K562 (cell line): Measurements from ENCODE around the gene TUBG2. TPM values are rescaled to one million over a fixed set of nuclear protein-coding genes. Genes with fewer than 3 reads are reported as not detected.

Experiments
- ATAC-seq: fragments of 200-7000 bp; cut with Tn5 transposase; 3 replicates; pipeline ENCODE4 v1.9.1; 2020; ENCODE audit warnings: moderate library complexity
- BruUV-seq: library from RNA; stranded (reverse); fragments of 400-500 nt; replicated peaks from 2 replicates; lab custom pipeline; 2021; lab: Mats Ljungman, UMichigan
- CTCF ChIA-PET: fragments of 300-600 bp; formaldehyde crosslinking; extraction: SDS; loops from one replicate; lab custom pipeline; 2021; ENCODE audit warnings: low intra/inter-chr PET ratio; lab: Yijun Ruan, JAX
- POLR2A ChIA-PET: fragments of 300-600, 350-650 bp; sonication (Branson Sonifier 250); formaldehyde crosslinking; extraction: SDS; loops from one replicate; lab custom pipeline; 2021; ENCODE audit warnings: antibody characterized with exemption, inconsistent platforms; lab: Yijun Ruan, JAX
- DNase-seq, 4 experiments: peaks; one replicate each; pipeline versions ENCODE4 v3.0.0 to v3.0.0-alpha.2; 2011 to 2018; ENCODE audit warnings: low spot score in 3 of 4, mixed read lengths in 3 of 4; ENCODE audit errors: extremely low read depth in 1 of 4
- FAIRE-seq: peaks from 2 replicates; lab custom pipeline; 2011; peaks lifted over from hg19 to GRCh38; lab: Jason Lieb, UNC
- H2AFZ ChIP-seq: 2 replicates; pipeline ENCODE4 v1.6.0; 2011; ENCODE audit warnings: low read depth, low read length, control low read depth, inconsistent platforms
- H3K27ac ChIP-seq: fragments of 200-600 bp; 3 replicates; pipeline ENCODE4 v1.8.0; 2011; ENCODE audit warnings: low read depth, mild to moderate bottlenecking, control low read depth, inconsistent platforms, low read length, moderate library complexity, mixed read lengths; ENCODE audit errors: extremely low read depth
- H3K27me3 ChIP-seq, 2 experiments: fragments of 300-600 bp in 1 of 2; 2 replicates in 1 of 2; 3 replicates in 1 of 2; pipeline versions ENCODE4 v1.6.0 to v1.8.0; 2011; ENCODE audit warnings: inconsistent platforms in 2 of 2, low read length in 2 of 2, mild to moderate bottlenecking in 1 of 2, mixed read lengths in 1 of 2, moderate library complexity in 1 of 2; ENCODE audit not compliant: control insufficient read depth in 2 of 2, insufficient read depth in 2 of 2
- H3K36me3 ChIP-seq: fragments of 300-600 bp; 3 replicates; pipeline ENCODE4 v1.8.0; 2011; ENCODE audit warnings: mild to moderate bottlenecking, low read length, inconsistent platforms; ENCODE audit not compliant: control insufficient read depth, insufficient read depth
- H3K4me1 ChIP-seq, 2 experiments: fragments of 200-600 bp in 1 of 2; replicated peaks in 1 of 2; 2 replicates in 1 of 2; 3 replicates in 1 of 2; pipeline versions ENCODE4 v1.5.1 to v1.8.0; 2011; ENCODE audit warnings: inconsistent platforms in 2 of 2, low read length in 2 of 2, mild to moderate bottlenecking in 1 of 2, mixed read lengths in 1 of 2, moderate library complexity in 1 of 2; ENCODE audit not compliant: control insufficient read depth in 2 of 2, insufficient read depth in 2 of 2
- H3K4me2 ChIP-seq: 2 replicates; pipeline ENCODE4 v1.6.1; 2011; ENCODE audit warnings: low read length, control low read depth, inconsistent platforms, mixed read lengths; ENCODE audit not compliant: insufficient read depth
- H3K4me3 ChIP-seq: fragments of 200-600 bp; sonication (generic), shearing (Covaris generic); 2 replicates; pipeline ENCODE4 v1.5.1; 2016; ENCODE audit warnings: control low read depth, inconsistent platforms
- H3K79me2 ChIP-seq: fragments of 200-600 bp; 3 replicates; pipeline ENCODE4 v1.8.0; 2011; ENCODE audit warnings: low read length, inconsistent platforms; ENCODE audit not compliant: control insufficient read depth, insufficient read depth
- H3K9ac ChIP-seq, 2 experiments: 2 replicates each; pipeline versions ENCODE4 v1.6.0 to v1.6.1; 2011; ENCODE audit warnings: low read depth in 2 of 2, low read length in 2 of 2, control low read depth in 1 of 2, inconsistent platforms in 1 of 2, mild to moderate bottlenecking in 1 of 2, mixed read lengths in 1 of 2; ENCODE audit not compliant: insufficient read depth in 1 of 2
- H3K9me1 ChIP-seq: one replicate; pipeline ENCODE4 v1.6.0; 2011; ENCODE audit warnings: inconsistent platforms, mild to moderate bottlenecking, low read length, moderate library complexity; ENCODE audit not compliant: control insufficient read depth, insufficient read depth
- H3K9me3 ChIP-seq: replicated peaks from 2 replicates; pipeline ENCODE4 v1.5.1; 2011; ENCODE audit warnings: low read depth, low read length, inconsistent platforms; ENCODE audit not compliant: control insufficient read depth, insufficient read depth
- H4K20me1 ChIP-seq: replicated peaks from 2 replicates; pipeline ENCODE4 v1.6.1; 2011; ENCODE audit warnings: low read length, inconsistent platforms, mixed read lengths; ENCODE audit not compliant: control insufficient read depth, insufficient read depth
- CBFB ChIP-seq: sonication (generic); formaldehyde crosslinking; IDR thresholded peaks from 2 replicates; pipeline ENCODE4 v1.4.0; 2020; ENCODE audit warnings: mild to moderate bottlenecking, missing genetic modification reagents
- CBX8 ChIP-seq: fragments of 200-600 bp; sonication (generic); IDR thresholded peaks from 2 replicates; pipeline ENCODE4 v1.6.1; 2012; ENCODE audit warnings: borderline replicate concordance, mixed run types, low read depth, mild to moderate bottlenecking, moderate library complexity, mixed read lengths, low read length, control low read depth, inconsistent platforms; ENCODE audit not compliant: poor library complexity, severe bottlenecking; ENCODE audit errors: extremely low read depth
- CCAR2 ChIP-seq: fragments of 200-400 bp; formaldehyde crosslinking; IDR thresholded peaks from 2 replicates; pipeline ENCODE4 v1.6.1; 2017; ENCODE audit warnings: mild to moderate bottlenecking, low read depth, low read length
- CXXC5 ChIP-seq: fragments of 250-450 bp; sonication (Bioruptor Pico); IDR thresholded peaks from 2 replicates; pipeline ENCODE4 v1.8.0; 2022; ENCODE audit warnings: inconsistent platforms, mild to moderate bottlenecking, moderate library complexity
- ESRRB ChIP-seq: fragments of 250-450 bp; sonication (Bioruptor Pico); IDR thresholded peaks from 2 replicates; pipeline ENCODE4 v1.5.0; 2020; ENCODE audit warnings: mild to moderate bottlenecking, moderate library complexity, borderline replicate concordance
- KDM5B ChIP-seq: fragments of 200-600 bp; sonication (generic); IDR thresholded peaks from 2 replicates; pipeline ENCODE4 v1.6.1; 2012; ENCODE audit warnings: low read depth, mild to moderate bottlenecking, moderate library complexity, low read length, control low read depth, inconsistent platforms; ENCODE audit not compliant: insufficient replicate concordance
- NCOA4 ChIP-seq: fragments of 450-650 bp; IDR thresholded peaks from 2 replicates; pipeline ENCODE4 v1.6.1; 2018; ENCODE audit warnings: mild to moderate bottlenecking; ENCODE audit not compliant: partially characterized antibody
- PTBP1 ChIP-seq: fragments of 200-400 bp; formaldehyde crosslinking; IDR thresholded peaks from 2 replicates; pipeline ENCODE4 v1.6.1; 2017; ENCODE audit warnings: low read depth, low read length
- RAD21 ChIP-seq, 2 experiments: fragments of 250-450 bp in 1 of 2; fragments of 450-650 bp in 1 of 2; sonication (Bioruptor Pico) in 1 of 2; formaldehyde crosslinking in 1 of 2; IDR thresholded peaks in 1 of 2; conservative IDR thresholded peaks in 1 of 2; 2 replicates each; pipeline versions ENCODE4 v1.4.0 to v1.8.0; 2020 to 2022; ENCODE audit warnings: mild to moderate bottlenecking in 2 of 2, moderate library complexity in 1 of 2
- RFX7 ChIP-seq: fragments of 250-450 bp; sonication (Bioruptor Pico); IDR thresholded peaks from 2 replicates; pipeline ENCODE4 v1.5.1; 2021; ENCODE audit warnings: mild to moderate bottlenecking
- SPI1 ChIP-seq: IDR thresholded peaks from 2 replicates; pipeline ENCODE4 v1.6.1; 2011; ENCODE audit warnings: low read depth, low read length, control low read depth, borderline replicate concordance
- XRCC3 ChIP-seq: fragments of 450-650 bp; IDR thresholded peaks from 2 replicates; pipeline ENCODE4 v1.6.1; 2017; ENCODE audit warnings: mild to moderate bottlenecking, moderate library complexity
- XRCC5 ChIP-seq: fragments of 200-400 bp; formaldehyde crosslinking; IDR thresholded peaks from 2 replicates; pipeline ENCODE4 v1.6.1; 2017; ENCODE audit warnings: low read depth, mild to moderate bottlenecking, low read length
- WGBS: fragments of 100-300 bp; shearing (Covaris generic); methylation state at CpG from one replicate; pipeline ENCODE4 v1.1.6; 2016; ENCODE audit warnings: low coverage, mixed read lengths; ENCODE audit not compliant: insufficient coverage; ENCODE audit errors: missing lambda C conversion rate; 5-methylcytosine and 5-hydroxymethylcytosine counted together
- in situ Hi-C: fragments of 300-500 bp; cut with MboI; formaldehyde crosslinking; loops from 4 replicates; pipeline ENCODE4 v1.15.0; 2018; ENCODE audit warnings: inconsistent platforms, mixed read lengths
- intact Hi-C: fragments of 100-400 bp; cut with micrococcal nuclease; formaldehyde crosslinking; loops from 2 replicates; pipeline ENCODE4 v1.14.2; 2022
- polyA plus RNA-seq, 8 experiments: library from polyadenylated mRNA; depleted of rRNA in 4 of 8; stranded (reverse) in 5 of 8; unstranded in 3 of 8; fragments of >200 nt; fragmentation: Nextera tagmentation in 2 of 8; fragmentation: Illumina TruSeq in 1 of 8; extraction: Ambion mirVana in 2 of 8; extraction: Trizol in 1 of 8; gene quantifications; 2 replicates each; pipeline versions ENCODE4 v1.2.1 to v1.2.3, GENCODE V29; 2011 to 2014; ENCODE audit warnings: inconsistent platforms in 1 of 8, missing spikeins in 1 of 8
- total RNA-seq, 7 experiments: library from RNA; depleted of rRNA in 6 of 7; stranded (reverse); fragments of >200 nt in 6 of 7; fragmentation: Illumina TruSeq in 2 of 7; extraction: Trizol in 2 of 7; gene quantifications; 2 replicates each; pipeline versions ENCODE4 v1.2.1 to v1.2.3, GENCODE V29; 2011 to 2021; ENCODE audit warnings: low replicate concordance in 1 of 7
- TF ChIP-seq, protein P1 (sequence below): IDR thresholded peaks from 2 replicates; pipeline ENCODE4 v1.6.1; 2016; ENCODE audit warnings: missing genetic modification characterization, missing compliant biosample characterization
- TF ChIP-seq, protein P2 (sequence below): fragments of 250-450 bp; sonication (Bioruptor Pico); IDR thresholded peaks from 2 replicates; pipeline ENCODE4 v1.5.0; 2021; ENCODE audit warnings: mild to moderate bottlenecking, borderline replicate concordance

TUBG2 gene
- total and polyA plus RNA-seq, 9 of the 15 experiments (the other 6 are each of a cell fraction or from before 2014, with no cell fraction given) = 0.09 to 0.80 (median 0.24) TPM; not detected in 2

DNA sequence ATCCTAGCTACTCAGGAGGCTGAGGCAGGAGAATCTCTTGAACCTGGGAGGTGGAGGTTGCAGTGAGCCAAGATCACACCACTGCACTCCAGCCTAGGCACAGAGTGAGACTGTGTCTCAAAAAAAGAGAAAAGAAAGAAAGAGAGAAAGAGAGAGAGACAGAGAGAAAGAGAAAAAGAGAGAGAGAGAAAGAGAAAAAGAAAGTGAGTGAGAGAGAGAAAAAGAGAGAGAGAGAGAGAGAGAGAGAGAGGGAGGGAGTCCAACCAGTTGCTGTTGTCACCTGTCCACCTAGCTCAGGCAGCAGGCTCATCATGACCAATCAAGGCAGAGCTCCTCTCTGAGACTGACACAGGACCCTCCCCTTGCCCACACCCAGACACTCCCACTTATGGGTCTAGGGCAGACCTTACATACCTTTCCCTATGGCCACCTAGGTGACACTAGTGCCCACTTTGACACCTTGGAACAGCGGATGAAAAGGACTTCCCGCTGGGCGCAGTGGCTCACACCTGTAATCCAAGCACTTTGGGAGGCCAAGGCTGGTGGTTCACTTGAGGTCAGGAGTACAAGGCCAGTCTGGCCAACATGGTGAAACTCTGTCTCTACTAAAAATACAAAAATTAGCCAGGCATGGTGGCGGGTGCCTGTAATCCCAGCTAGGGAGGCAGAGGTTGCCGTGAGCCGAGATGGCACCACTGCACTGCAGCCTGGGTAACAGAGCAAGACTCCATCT lies 31.9 kb upstream of the TUBG2 start (continued):
- TF ChIP-seq, protein P1, sequence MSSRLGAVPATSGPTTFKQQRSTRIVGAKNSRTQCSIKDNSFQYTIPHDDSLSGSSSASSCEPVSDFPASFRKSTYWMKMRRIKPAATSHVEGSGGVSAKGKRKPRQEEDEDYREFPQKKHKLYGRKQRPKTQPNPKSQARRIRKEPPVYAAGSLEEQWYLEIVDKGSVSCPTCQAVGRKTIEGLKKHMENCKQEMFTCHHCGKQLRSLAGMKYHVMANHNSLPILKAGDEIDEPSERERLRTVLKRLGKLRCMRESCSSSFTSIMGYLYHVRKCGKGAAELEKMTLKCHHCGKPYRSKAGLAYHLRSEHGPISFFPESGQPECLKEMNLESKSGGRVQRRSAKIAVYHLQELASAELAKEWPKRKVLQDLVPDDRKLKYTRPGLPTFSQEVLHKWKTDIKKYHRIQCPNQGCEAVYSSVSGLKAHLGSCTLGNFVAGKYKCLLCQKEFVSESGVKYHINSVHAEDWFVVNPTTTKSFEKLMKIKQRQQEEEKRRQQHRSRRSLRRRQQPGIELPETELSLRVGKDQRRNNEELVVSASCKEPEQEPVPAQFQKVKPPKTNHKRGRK (tag) = peak; percentile 60
- TF ChIP-seq NCOA4 = peak; percentile 18

- Histone ChIP-seq H3K4me1 (peaks cover 38 to 46% of the 10 kb centered on the region in 2 experiments), H4K20me1 (no peaks in the 10 kb centered on the region), H3K79me2 (no peaks in the 10 kb centered on the region), H3K27me3 (no peaks in the 10 kb centered on the region), H3K9me1 (no peaks in the 10 kb centered on the region), H3K4me2 (peak overlapping the region; percentile 58), H3K9me3 (no peaks in the 10 kb centered on the region), H3K9ac (no peak overlapping the region), H3K4me3 (no peak overlapping the region), H3K27ac (peak overlapping the region; percentile 55), H2AFZ (peak overlapping the region; percentile 18; the same call in 1 of the 2 replicates), H3K36me3 (no peaks in the 10 kb centered on the region)
- CTCF ChIA-PET = no interaction called here
- no TSS peak for BruUV-seq
- DNase-seq = peak in 1 of 4 experiments; percentile 59
- WGBS = 0% methylated on average over 3 of the region's 3 CpGs
- POLR2A ChIA-PET = interaction anchor here (0.5 to 1.0 kb wide), 4 partner anchors 17 to 160 kb away, joined by 3 to 4 read pairs (median 3); no protein-coding TSS in a partner anchor
- intact Hi-C loops (no loop called here), in situ Hi-C loops (no loop called here)
- no peak for ATAC-seq
- FAIRE-seq = no peak
- TF ChIP-seq RAD21 (CRISPR knock-in tag; conservative IDR thresholded peaks at IDR 0.05 in 1 of 2, IDR thresholded peaks at IDR 0.05 in 1 of 2) (no peak), ESRRB (CRISPR knock-in tag) (no peak), PTBP1 (no peak), SPI1 (no peak), XRCC5 (no peak), CXXC5 (CRISPR knock-in tag) (no peak), XRCC3 (no peak), CBX8 (no peak), CBFB (CRISPR knock-in tag) (no peak), KDM5B (no peak), CCAR2 (no peak), RFX7 (CRISPR knock-in tag) (no peak)
- TF ChIP-seq, protein P2, sequence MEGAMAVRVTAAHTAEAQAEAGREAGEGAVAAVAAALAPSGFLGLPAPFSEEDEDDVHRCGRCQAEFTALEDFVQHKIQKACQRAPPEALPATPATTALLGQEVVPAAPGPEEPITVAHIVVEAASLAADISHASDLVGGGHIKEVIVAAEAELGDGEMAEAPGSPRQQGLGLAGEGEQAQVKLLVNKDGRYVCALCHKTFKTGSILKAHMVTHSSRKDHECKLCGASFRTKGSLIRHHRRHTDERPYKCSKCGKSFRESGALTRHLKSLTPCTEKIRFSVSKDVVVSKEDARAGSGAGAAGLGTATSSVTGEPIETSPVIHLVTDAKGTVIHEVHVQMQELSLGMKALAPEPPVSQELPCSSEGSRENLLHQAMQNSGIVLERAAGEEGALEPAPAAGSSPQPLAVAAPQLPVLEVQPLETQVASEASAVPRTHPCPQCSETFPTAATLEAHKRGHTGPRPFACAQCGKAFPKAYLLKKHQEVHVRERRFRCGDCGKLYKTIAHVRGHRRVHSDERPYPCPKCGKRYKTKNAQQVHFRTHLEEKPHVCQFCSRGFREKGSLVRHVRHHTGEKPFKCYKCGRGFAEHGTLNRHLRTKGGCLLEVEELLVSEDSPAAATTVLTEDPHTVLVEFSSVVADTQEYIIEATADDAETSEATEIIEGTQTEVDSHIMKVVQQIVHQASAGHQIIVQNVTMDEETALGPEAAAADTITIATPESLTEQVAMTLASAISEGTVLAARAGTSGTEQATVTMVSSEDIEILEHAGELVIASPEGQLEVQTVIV = no peak
Measured at GRCh38 chr17:42629411-42630009, 29.6 kb upstream of the TUBG2 start.
